GM13977 (cell line): ENCODE results near the gene NEK5.
A peak's percentile ranks its signal among the peaks of the same experiment; 100 is the strongest.

ENCODE experiments used
- DNase-seq: peaks from one replicate; pipeline ENCODE4 v3.0.0; 2012; ENCODE audit warnings: low spot score
- in situ Hi-C: fragments of 300-500 bp; cut with MboI; formaldehyde crosslinking; loops from one replicate; pipeline ENCODE4 v1.12.0; 2022; ENCODE audit warnings: low sequenced_read_pairs, low pct_unique_long_range_greater_than_20kb, mixed read lengths, inconsistent platforms; ENCODE audit not compliant: unreplicated experiment
- TF ChIP-seq, protein P1 (sequence below): IDR thresholded peaks from 2 replicates; pipeline ENCODE4 v1.5.1; 2012; ENCODE audit warnings: mild to moderate bottlenecking, control low read depth; ENCODE audit not compliant: insufficient read depth; ENCODE audit errors: extremely low read depth, missing control alignments

Gene NEK5

DNA sequence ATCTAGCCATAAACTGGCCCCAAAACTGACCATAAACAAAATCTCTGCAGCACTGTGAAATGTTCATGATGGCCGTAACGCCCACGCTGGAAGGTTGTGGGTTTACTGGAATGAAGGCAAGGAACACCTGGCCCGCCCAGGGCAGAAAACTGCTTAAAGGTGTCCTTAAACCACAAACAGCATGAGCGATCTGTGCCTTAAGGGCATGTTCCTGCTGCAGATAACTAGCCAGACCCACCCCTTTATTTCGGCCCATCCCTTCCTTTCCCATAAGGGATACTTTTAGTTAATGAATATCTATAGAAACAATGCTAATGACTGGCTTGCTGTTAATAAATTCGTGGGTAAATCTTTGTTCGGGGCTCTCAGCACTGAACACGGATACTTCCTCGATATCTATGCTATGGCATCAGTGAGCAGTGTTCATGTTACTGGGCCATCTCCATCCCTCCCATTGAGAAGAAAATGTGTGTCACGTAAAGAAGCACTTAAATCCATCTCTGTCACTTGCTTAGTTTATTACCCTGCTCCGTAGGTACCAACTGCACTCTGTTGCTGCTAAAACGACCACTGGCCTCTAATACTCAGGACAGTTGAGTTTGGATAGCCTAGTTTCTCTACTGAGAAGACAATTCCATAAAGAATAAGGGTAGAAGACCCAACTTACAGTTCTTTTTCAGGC, 122.9 kb downstream of the NEK5 start:
- in situ Hi-C loops = loop anchor here (10.0 kb wide), 1 partner anchor 129 kb away; no protein-coding TSS in a partner anchor
- no peak for DNase-seq
- TF ChIP-seq, protein P1, sequence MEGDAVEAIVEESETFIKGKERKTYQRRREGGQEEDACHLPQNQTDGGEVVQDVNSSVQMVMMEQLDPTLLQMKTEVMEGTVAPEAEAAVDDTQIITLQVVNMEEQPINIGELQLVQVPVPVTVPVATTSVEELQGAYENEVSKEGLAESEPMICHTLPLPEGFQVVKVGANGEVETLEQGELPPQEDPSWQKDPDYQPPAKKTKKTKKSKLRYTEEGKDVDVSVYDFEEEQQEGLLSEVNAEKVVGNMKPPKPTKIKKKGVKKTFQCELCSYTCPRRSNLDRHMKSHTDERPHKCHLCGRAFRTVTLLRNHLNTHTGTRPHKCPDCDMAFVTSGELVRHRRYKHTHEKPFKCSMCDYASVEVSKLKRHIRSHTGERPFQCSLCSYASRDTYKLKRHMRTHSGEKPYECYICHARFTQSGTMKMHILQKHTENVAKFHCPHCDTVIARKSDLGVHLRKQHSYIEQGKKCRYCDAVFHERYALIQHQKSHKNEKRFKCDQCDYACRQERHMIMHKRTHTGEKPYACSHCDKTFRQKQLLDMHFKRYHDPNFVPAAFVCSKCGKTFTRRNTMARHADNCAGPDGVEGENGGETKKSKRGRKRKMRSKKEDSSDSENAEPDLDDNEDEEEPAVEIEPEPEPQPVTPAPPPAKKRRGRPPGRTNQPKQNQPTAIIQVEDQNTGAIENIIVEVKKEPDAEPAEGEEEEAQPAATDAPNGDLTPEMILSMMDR = no peak

DNA sequence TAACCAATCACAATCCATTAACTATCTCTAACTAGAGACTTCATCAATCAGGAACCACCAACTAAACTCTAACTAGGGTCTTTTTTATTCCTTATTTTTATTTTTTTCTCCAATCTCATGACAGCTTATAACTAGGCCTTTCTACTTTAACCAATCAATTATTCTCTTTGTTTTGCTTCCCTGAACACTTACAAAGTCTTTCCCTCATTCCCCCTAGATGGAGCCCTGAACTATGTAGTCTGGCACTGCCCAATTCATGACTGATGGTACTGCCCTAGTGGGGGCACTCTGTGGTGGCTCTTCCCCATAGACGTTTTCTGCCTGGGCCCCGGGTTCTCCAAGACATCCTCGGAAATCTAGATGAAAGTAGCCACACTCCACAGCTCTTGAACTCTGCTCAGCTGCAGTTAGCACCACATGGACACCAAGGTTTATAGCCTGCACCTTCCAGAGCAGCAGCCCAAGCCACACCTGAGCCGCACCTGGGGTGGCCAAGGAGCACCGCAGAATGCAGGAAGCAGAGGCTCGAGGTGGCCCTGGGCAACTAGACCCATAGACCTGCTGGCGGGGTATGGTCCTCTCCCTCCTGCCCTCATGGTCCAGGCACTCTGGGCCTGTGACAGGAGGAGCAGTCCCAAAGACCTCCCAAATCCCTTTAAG, 124.2 kb downstream of the NEK5 start:
- no peak for DNase-seq
- TF ChIP-seq, protein P1 = no peak
- in situ Hi-C loops = loop anchor here (10.0 kb wide), 1 partner anchor 130 kb away; no protein-coding TSS in a partner anchor

DNA sequence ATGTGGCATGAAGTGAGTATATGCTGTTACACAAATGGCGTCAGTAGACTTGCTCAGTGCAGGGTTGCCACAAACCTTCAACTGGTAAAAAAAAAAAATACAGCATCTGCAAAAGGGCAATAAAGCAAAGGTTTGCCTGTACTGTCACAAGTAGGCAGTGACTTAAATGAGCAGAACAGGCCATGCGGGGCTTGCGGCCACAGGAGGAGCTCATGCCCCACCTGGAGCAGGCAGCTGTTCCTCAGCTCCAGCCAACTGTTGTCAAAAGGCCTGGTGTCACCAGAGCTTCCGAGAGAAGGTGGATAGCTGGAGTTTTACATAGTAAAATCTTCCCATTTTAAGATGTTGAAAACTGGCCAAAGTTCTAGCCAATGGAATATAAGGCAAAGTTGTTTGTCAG, 125.3 kb downstream of the NEK5 start:
- in situ Hi-C loops = loop anchor here (10.0 kb wide), 1 partner anchor 131 kb away; no protein-coding TSS in a partner anchor
- no peak for DNase-seq
- TF ChIP-seq, protein P1 = no peak

DNA sequence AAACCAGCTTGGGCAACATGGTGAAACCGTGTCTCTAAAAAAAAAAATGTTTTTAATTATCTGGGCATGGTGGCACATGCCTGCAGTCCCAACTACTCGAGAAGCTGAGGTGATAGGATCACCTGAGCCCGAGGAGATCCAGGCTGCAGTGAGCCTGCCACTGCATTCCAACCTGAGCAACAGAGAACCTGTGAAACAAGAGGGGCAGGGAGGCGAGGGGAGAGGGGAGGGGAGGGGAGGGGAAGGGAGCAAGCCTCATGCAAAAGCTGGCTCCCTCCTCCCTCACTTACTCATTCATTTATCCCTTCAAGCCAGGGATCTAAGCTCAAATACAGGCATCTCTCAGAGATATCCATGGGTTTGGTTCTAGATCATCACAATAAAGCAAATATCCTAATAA, 126.5 kb downstream of the NEK5 start:
- no peak for DNase-seq
- TF ChIP-seq, protein P1 = no peak
- in situ Hi-C loops = loop anchor here (10.0 kb wide), 1 partner anchor 132 kb away; no protein-coding TSS in a partner anchor

DNA sequence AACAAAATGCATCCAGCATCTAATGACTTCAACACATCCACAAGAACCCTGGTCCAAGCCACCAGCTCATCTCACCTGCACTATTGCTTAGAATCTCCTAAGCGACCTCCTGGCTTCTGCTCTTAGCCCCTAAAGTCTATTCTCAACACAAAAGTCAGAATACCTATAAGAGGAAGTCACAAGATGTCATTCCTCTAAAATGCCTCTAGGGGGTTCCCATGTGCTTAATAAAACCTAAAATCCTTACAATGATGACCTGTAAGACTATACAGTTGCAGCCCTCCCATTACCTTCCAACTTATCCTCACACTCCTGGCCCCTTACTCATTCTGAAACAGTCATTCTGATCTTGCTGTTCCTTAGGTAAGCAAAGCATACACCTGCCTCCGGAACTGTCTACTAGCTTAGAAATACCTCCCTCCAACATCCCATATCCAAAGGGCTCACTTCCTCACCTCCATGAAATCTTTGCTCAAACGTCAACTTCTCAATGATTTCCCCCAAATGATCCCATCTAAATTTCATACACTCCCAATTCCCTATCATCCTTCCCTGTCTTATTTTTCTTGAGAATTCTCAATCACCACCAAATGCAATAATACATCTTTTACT, 127.6 kb downstream of the NEK5 start:
- DNase-seq = peak; percentile 73
- in situ Hi-C loops = loop anchor here (10.0 kb wide), 1 partner anchor 134 kb away; no protein-coding TSS in a partner anchor

DNA sequence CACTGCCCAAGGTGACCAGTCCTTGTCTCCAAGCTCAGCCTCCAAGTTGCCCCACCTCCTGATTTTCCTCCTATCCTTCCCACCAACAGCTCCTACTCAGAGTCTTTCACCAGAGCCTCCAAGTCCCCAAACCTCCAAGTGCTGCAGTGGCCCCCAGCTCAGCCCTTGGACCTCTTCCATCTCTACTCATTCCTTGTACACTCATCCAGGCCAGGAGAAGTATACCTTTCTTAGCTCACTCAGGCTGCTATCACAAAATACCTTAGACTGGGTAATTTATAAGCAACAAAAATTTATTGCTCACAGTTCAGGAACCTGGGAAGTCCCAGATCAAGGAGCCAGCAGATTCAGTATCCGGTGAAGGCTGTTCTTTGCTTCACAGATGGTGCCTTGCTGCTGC, 129.0 kb downstream of the NEK5 start:
- TF ChIP-seq, protein P1 = no peak
- DNase-seq = no peak
- in situ Hi-C loops = loop anchor here (10.0 kb wide), 1 partner anchor 135 kb away; no protein-coding TSS in a partner anchor

More for the DNA sequence above, 127.6 kb downstream of the NEK5 start:
- TF ChIP-seq, protein P1 = peak; percentile 58
